CD4-positive, alpha-beta T cell (primary cell): Measurements from ENCODE around the gene NLRP11. TPM values are rescaled to one million over a fixed set of nuclear protein-coding genes. Genes with fewer than 3 reads are reported as not detected.

Experiments
- ATAC-seq: fragments of 200-7000 bp; cut with Tn5 transposase; one replicate; pipeline ENCODE4 v1.10.0; 2022; ENCODE audit warnings: mild to moderate bottlenecking; ENCODE audit not compliant: poor library complexity
- CTCF ChIA-PET: fragments of 350-600 bp; sonication (Branson Sonifier 250); formaldehyde crosslinking; loops from one replicate; lab custom pipeline; 2021; ENCODE audit warnings: antibody characterized with exemption, inconsistent platforms; lab: Charles Lee
- POLR2A ChIA-PET: fragments of 350-600 bp; sonication (Branson Sonifier 250); formaldehyde crosslinking; loops from one replicate; lab custom pipeline; 2021; ENCODE audit warnings: antibody characterized with exemption, inconsistent platforms; lab: Charles Lee
- DNase-seq, 14 experiments: peaks; one replicate each; pipeline ENCODE4 v3.0.0-alpha.2; 2013 to 2020; ENCODE audit warnings: mixed read lengths in 2 of 14
- H3K27ac ChIP-seq, 2 donors: one replicate each; pipeline versions ENCODE4 v1.5.1 to v1.7.0; 2013; ENCODE audit warnings: low read length in 2 of 2, low read depth in 1 of 2, mild to moderate bottlenecking in 1 of 2
- H3K27me3 ChIP-seq, 2 experiments: 1 replicate in 1 of 2; 2 replicates in 1 of 2; pipeline versions ENCODE4 v1.6.1 to v1.7.0; 2013; ENCODE audit warnings: low read length in 2 of 2, control low read depth in 1 of 2, mild to moderate bottlenecking in 1 of 2, moderate library complexity in 1 of 2; ENCODE audit not compliant: insufficient read depth in 2 of 2, control insufficient read depth in 1 of 2
- H3K36me3 ChIP-seq: one replicate; pipeline ENCODE4 v1.6.1; 2013; ENCODE audit warnings: low read length, control low read depth; ENCODE audit not compliant: insufficient read depth
- H3K4me1 ChIP-seq: one replicate; pipeline ENCODE4 v1.6.1; 2013; ENCODE audit warnings: low read length, control low read depth; ENCODE audit not compliant: insufficient read depth
- H3K4me3 ChIP-seq: one replicate; pipeline ENCODE4 v1.5.1; 2013; ENCODE audit warnings: mild to moderate bottlenecking, low read length, moderate library complexity
- H3K9me3 ChIP-seq, 2 experiments: 1 replicate in 1 of 2; 2 replicates in 1 of 2; pipeline versions ENCODE4 v1.6.1 to v1.7.0; 2013; ENCODE audit warnings: low read length in 2 of 2, mild to moderate bottlenecking in 2 of 2, control low read depth in 1 of 2, moderate library complexity in 1 of 2; ENCODE audit not compliant: control insufficient read depth in 1 of 2, insufficient read depth in 1 of 2
- H3K27ac Mint-ChIP-seq: one replicate; pipeline ENCODE4 v1.8.0; 2020; ENCODE audit warnings: mixed read lengths
- H3K27me3 Mint-ChIP-seq: one replicate; pipeline ENCODE4 v1.8.0; 2021; ENCODE audit warnings: mixed read lengths
- H3K36me3 Mint-ChIP-seq: one replicate; pipeline ENCODE4 v1.8.0; 2021; ENCODE audit warnings: low read depth, mixed read lengths
- H3K4me1 Mint-ChIP-seq: one replicate; pipeline ENCODE4 v1.8.0; 2021; ENCODE audit warnings: low read depth, mixed read lengths
- H3K4me3 Mint-ChIP-seq: one replicate; pipeline ENCODE4 v1.8.0; 2020; ENCODE audit warnings: mild to moderate bottlenecking, mixed read lengths
- H3K9me3 Mint-ChIP-seq: one replicate; pipeline ENCODE4 v1.8.0; 2020; ENCODE audit warnings: mixed read lengths
- CTCF ChIP-seq: fragments of 200-600 bp; IDR thresholded peaks from one replicate; pipeline ENCODE4 v1.8.0; 2022; ENCODE audit warnings: antibody characterized with exemption, mild to moderate bottlenecking
- intact Hi-C, 2 experiments: fragments of 100-400 bp; cut with DNase I in 1 of 2; cut with micrococcal nuclease in 1 of 2; formaldehyde crosslinking; loops; one replicate each; pipeline versions ENCODE4 v1.15.1 to v1.9.0; 2023 to 2025; cut with DNase I, micrococcal nuclease
- polyA plus RNA-seq, 2 donors: library from polyadenylated mRNA; unstranded; fragments of 120-200 nt; gene quantifications; one replicate each; pipeline ENCODE4 v1.2.1, GENCODE V29; 2013
- total RNA-seq, 174 experiments: library from RNA in 2 of 174; stranded (reverse) in 2 of 174; gene quantifications; one replicate each; pipeline ENCODE4 v1.2.3 and lab custom pipeline; 2021 to 2026

The NLRP11 gene
- total RNA-seq (not detected), total RNA-seq (lab: John Stamatoyannopoulos, UW) (0 to 1.1 (median 0) reads per million in 172 experiments)
- polyA plus RNA-seq (2013, experiment 1 of 2), result not detected
- not detected for polyA plus RNA-seq (2013, experiment 2 of 2)

- ATAC-seq (no peak), DNase-seq (no peak)
- H3K27me3 Mint-ChIP-seq, result no peaks in the 10 kb centered on the region
- no peaks in the 10 kb centered on the region for H3K4me1 Mint-ChIP-seq
- Histone ChIP-seq H3K27me3 (no peaks in the 10 kb centered on the region), H3K4me1 (no peaks in the 10 kb centered on the region), H3K27ac (no peak within 1 kb of the TSS), H3K9me3 (peaks cover 0 to 7% of the 10 kb centered on the region in 2 experiments), H3K36me3 (no peaks in the 10 kb centered on the region), H3K4me3 (no peak within 1 kb of the TSS)
- H3K36me3 Mint-ChIP-seq, result no peaks in the 10 kb centered on the region
- POLR2A ChIA-PET, result no interaction called here
- peaks cover 3% of the 10 kb centered on the region for H3K9me3 Mint-ChIP-seq
- intact Hi-C loops, result no loop called here
- TF ChIP-seq CTCF, result no peak
- CTCF ChIA-PET, result interaction anchor here (0.7 kb wide), 1 partner anchor 11 kb away, joined by 3 read pairs; no protein-coding TSS in a partner anchor
- H3K4me3 Mint-ChIP-seq, result no peak within 1 kb of the TSS
- no peak within 1 kb of the TSS for H3K27ac Mint-ChIP-seq
Measured at GRCh38 chr19:55831846-55832245, at the start of gene NLRP11. TSS of gene NLRP11 (minus strand) at chr19:55831999. CDS start at chr19:55818174, 13,825 bp downstream.

- ATAC-seq, result no peak
- Mint-ChIP-seq H3K4me1 (no peaks in the 10 kb centered on the region), H3K36me3 (no peaks in the 10 kb centered on the region), H3K9me3 (peaks cover 22% of the 10 kb centered on the region), H3K27me3 (no peaks in the 10 kb centered on the region), H3K27ac (no peak overlapping the region), H3K4me3 (no peak overlapping the region)
- CTCF ChIA-PET, result no interaction called here
- no peaks in the 10 kb centered on the region for H3K4me1 ChIP-seq
- peaks cover 14 to 16% of the 10 kb centered on the region in 2 experiments for H3K9me3 ChIP-seq
- no peak for DNase-seq
- H3K36me3 ChIP-seq, result no peaks in the 10 kb centered on the region
- POLR2A ChIA-PET, result no interaction called here
- H3K27ac ChIP-seq, result no peak overlapping the region
- TF ChIP-seq CTCF, result no peak
- intact Hi-C loops, result no loop called here
- H3K4me3 ChIP-seq, result no peak overlapping the region
- no peaks in the 10 kb centered on the region for H3K27me3 ChIP-seq
Measured at GRCh38 chr19:55877211-55877610, 45.4 kb upstream of the NLRP11 start.

- DNase-seq (no peak), ATAC-seq (no peak)
- ChIA-PET POLR2A (no interaction called here), CTCF (no interaction called here)
- no peak overlapping the region for H3K27ac ChIP-seq
- Mint-ChIP-seq H3K4me3 (no peak overlapping the region), H3K9me3 (peaks cover 14% of the 10 kb centered on the region), H3K27ac (no peak overlapping the region), H3K27me3 (peaks cover 6% of the 10 kb centered on the region), H3K4me1 (no peaks in the 10 kb centered on the region), H3K36me3 (no peaks in the 10 kb centered on the region)
- no peak overlapping the region for H3K4me3 ChIP-seq
- H3K4me1 ChIP-seq, result no peaks in the 10 kb centered on the region
- no peaks in the 10 kb centered on the region for H3K36me3 ChIP-seq
- no peak for TF ChIP-seq CTCF
- no peaks in the 10 kb centered on the region for H3K27me3 ChIP-seq
- intact Hi-C loops, result no loop called here
- H3K9me3 ChIP-seq, result peaks cover 5 to 17% of the 10 kb centered on the region in 2 experiments
Measured at GRCh38 chr19:55870736-55871135, 38.9 kb upstream of the NLRP11 start.
